Stimulated activated CD4-positive, alpha-beta T cell treated with anti-CD3 and anti-CD28 coated beads, Interleukin-12 subunit alpha, Interleukin-12 subunit beta, amount 100 ng/mL, for 24 hours (primary cell): ENCODE data around the gene TLCD3A.

Source experiments
- DNase-seq, 2 experiments: peaks; one replicate each; pipeline ENCODE4 v3.0.0-alpha.2; 2020; ENCODE audit warnings: low read depth in 2 of 2

TLCD3A gene

GRCh38 chr17:705863-706262, 26.5 kb upstream of the TLCD3A start:
- DNase-seq: no peak

DNA sequence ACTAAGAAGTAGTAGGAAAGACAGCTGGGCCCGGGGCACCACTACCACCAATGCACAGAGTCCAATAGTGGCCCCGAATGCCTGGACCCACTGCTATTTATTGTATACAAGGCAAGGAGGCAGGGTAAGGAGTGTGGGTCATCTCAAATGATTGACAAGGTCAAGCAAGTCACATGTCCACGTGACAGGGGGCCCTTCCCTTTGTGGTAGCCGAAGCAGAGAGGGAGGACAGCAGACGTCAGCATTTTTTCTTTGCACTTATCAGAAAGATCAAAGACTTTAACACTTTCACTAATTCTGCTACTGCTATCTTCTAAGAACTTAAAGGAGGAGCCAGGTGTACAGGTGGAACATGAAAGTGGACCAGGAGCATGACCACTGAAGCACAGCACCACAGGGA, 24.3 kb upstream of the TLCD3A start:
- no peak for DNase-seq

DNA sequence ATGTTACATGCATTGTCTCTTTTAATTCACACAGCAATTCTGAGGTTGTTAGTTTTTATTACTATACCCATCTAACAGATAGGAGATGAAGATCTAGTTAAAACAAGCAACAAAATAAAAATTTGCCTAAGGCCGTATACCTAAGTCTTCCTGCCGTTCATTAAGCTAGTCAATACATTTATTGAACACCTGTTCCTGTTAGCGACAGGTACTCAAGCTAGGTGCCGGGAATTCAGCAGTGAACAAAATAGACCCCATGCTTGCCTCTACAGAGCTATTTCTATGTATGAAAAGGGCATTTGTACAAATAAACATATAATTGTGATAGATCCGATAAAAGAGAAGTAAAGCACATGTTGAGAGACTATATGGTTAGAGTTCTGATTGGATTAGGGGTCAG, 14.3 kb upstream of the TLCD3A start:
- no peak for DNase-seq

GRCh38 chr17:720706-721539, 11.5 kb upstream of the TLCD3A start:
- no peak for DNase-seq

GRCh38 chr17:721540-721937, 10.9 kb upstream of the TLCD3A start:
- no peak for DNase-seq

DNA sequence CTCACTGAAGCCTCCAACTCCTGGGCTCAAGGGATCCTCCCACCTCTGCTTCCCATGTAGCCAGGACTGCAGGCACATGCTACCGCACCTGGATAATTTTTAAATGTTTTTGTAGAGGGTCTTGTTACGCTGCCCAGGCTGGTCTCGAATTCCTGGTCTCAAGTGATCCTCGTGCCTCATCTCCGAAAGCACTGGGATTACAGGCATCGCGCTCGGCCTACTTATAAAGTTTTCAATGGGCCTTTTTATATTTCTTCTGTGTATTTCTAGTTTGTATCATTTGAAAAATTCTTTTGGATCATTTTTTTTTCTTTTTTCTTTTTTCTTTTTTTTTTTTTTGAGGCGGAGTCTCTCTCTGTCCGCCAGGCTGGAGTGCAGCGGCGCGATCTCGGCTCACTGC, 7.3 kb upstream of the TLCD3A start:
- DNase-seq: no peak

DNA sequence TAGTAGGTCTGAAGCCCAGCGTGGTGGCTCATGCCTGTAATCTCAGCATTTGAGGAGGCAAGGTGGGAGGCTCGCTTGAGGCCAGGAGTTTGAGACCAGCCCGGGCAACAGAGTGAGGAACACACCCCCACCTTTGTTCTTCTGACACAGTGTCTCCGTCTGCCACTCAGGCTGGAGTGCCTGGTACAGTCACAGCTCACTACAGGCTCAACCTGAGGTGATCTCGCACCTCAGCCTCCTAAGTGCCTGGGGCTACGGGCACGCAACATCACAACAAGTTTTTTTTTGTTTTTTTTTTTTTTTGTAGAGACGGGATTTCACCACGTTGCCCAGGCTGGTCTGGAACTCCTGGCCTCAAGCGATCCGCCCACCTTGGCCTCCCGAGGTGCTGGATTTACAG, 6.7 kb upstream of the TLCD3A start:
- DNase-seq: no peak

GRCh38 chr17:726271-726919, 6.0 kb upstream of the TLCD3A start:
- DNase-seq: no peak

- DNase-seq: no peak
Observed at GRCh38 chr17:728911-729310, 3.5 kb upstream of the TLCD3A start.

DNA sequence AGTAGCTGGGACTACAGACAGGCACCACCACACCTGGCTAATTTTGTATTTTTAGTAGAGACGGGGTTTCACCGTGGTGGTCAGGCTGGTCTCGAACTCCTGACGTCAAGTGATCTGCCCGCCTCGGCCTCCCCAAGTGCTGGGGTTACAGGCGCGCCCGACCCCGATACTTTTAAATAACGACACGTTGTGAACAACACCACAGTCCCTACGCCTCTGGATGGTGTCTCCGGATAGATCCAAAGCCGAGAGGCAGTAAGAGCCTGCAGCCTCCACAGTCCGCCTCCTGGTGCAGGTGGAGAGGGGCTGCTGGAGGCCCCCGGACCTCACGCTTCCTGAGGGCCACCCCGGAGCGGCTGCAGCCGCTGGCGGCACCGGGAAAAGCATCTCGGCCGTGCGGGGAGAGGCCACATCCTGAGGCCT, 741 bp upstream of the TLCD3A start:
- DNase-seq: no peak

DNA sequence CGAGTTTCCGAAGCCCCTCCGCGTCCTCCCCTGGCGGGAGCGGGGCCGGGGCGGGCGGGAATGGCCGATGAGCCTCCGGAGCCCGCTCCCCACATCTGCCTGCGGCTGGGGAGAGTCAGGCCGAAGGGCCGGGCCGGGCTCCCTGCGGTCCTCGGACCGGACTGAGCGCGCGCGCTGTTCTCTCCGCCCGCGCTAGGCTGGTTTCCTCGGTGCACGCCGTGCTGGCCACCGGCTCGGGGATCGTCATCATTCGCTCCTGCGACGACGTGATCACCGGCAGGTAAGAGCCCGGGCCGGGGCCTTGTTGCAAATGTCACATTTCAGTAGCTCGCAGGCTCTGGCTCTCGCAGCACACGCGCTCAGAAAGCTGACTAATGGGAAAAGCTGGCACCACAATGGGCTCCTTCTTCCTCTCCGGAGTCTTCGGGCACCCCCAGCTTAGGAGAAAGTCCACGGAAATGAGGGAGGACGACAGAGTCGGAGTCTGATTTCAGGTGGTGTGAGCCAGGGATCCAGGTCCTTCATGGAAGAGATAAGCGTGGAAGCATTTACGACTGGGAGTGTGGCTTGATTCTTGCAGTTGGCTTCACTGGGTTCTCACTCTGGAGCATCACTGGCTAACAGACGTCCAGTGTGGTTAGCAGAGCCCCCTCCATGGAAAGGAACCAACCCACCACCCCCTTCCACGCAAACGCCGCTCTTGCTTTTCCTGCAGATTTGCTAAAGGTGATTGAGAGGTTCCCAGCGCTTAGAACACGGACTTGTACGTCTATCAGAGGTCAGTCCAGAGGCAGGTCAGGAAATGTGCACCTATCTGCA, 715 bp downstream of the TLCD3A start:
- DNase-seq: peak in 1 of 2 experiments; percentile 46

DNA sequence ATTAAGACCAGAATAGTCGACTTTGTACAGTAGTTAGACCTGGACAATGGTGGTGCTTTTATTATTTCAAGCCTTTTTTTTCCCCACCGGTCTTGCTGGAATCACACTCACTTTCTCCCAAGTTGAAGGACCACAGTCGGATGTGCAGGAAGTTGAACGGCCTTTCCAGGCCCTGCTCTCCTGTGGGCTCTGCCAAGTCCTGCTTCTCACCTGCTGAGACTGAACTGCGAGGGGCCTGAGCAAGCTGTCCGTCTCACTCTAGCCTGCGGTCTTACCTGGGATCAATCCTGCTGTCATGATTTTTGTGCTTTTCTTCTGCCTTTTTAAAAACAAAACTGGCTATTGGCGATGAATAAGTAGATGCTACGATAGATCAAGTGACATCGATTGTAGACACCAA, 1.3 kb downstream of the TLCD3A start:
- DNase-seq: no peak

GRCh38 chr17:737561-738113, 5.2 kb downstream of the TLCD3A start:
- no peak for DNase-seq

DNA sequence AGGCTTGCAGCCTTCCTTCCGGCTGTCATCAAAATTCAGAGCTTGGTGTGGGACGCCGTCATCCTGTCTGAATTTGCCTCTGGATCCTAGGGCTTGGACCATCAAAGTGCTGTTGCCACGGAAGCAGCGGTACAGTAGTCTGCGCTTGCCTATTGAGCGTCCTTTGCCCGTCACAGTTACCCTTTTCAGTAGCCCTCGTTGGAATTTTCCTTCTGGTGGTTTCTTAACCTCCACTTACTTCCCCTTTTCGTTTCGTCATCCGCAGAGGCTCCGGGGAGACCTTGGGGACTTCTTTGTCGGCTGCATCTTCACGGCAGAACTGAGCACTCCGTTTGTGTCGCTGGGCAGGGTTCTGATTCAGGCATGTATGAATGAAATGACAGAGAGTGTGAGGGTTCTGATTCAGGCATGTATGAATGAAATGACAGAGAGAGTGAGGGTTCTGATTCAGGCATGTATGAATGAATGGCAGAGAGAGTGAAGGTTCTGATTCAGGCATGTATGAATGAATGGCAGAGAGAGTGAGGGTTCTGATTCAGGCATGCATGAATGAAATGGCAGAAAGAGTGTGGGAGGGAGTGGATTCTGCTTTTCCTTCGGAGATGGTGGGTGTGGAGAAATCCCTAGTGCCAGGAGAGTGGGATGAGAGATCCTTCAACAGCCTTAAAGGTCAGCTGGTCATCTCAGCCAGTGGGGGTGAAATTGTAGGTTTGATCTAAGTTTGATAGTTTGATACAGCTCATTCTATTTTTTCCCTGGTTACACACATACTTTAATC, 8.0 kb downstream of the TLCD3A start:
- peak in 1 of 2 experiments; percentile 34 for DNase-seq

DNA sequence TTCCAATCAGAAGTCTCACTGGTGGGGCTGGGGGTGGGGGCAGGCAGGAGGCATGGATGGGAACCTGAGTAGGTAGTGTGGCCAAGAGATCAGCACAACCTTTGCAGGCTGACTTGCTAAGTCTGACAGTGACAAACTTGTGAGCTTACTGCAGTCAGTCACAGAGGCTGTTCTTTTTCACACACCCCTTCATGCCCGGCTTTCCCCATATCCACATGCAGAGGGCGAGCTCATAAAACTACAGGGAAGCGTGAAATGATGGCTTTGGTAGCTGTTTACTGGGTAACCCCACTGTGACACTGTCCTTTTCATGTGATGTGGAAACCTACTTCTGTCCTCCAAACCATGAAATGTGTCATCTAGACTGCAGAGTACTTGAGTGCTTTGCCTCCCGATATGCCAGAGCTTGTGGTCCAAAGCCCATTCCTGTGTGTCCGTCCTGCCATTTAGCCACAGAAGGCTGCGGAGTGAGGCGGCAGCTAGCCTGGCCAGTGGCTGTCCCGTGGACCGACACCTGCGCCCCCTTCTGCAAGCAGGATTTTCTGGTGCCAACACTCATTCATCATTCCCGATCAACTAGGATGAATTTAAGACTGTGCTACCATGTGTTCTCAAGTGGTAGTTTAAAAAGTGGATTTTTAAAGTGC, 9.9 kb downstream of the TLCD3A start:
- DNase-seq: no peak

DNA sequence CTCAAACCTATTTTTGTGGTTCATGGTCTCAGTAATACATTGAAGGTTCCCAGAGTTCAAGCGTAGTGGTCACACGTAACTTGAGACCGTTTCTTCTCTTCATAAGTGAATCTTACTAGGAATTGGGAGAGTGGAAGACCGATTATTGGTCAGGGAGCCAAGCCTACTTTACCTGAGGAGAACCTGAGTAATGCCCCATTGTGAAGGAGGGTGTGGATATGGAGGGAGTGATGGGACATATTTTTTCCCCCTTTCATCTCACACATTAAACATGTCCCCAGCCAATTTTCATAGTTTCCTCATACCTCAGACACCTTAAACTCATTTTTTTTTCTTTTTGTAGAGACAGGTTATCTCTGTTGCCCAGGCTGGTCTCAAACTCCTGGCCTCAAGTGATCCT, 10.7 kb downstream of the TLCD3A start:
- DNase-seq: no peak

- no peak for DNase-seq
Observed at GRCh38 chr17:744937-745336, 12.5 kb downstream of the TLCD3A start.

DNA sequence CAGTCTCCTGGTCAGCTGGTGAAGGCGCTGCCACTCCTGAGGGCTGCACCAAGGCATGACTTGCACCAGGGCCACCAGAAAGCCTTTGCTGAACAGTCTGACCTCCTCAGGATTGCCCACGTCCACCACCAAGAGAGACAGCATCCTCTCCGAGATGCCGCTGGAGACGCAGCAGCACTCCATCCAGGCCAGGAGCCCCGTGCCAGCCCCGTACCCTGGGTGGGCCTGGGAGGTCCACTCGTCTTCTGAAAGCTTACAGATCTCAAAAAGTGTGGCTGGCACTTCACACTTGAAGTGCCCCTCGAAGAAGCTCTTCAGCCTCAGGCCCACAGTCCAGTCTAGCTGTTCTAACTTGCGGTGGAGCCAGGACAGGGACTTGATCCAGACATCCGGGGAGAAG, 13.0 kb downstream of the TLCD3A start:
- DNase-seq: no peak

- no peak for DNase-seq
Observed at GRCh38 chr17:746181-746580, 13.8 kb downstream of the TLCD3A start.

GRCh38 chr17:746783-747629, 14.6 kb downstream of the TLCD3A start:
- no peak for DNase-seq
